GM12878 (cell line): ENCODE results near the gene SPINT1. TPM values are rescaled to one million over a fixed set of nuclear protein-coding genes. Genes with fewer than 3 reads are reported as not detected.
A peak's percentile ranks its signal among the peaks of the same experiment; 100 is the strongest.

Experiments used
- BACH1 ChIP-seq: fragments of 450-650 bp; IDR thresholded peaks from 2 replicates; pipeline ENCODE4 v1.6.1; 2017; ENCODE audit warnings: mild to moderate bottlenecking, borderline replicate concordance
- BHLHE40 ChIP-seq, 2 experiments: fragments of 450-650 bp in 1 of 2; IDR thresholded peaks; 2 replicates each; pipeline ENCODE4 v1.6.1; 2011 to 2017; ENCODE audit warnings: low read depth in 2 of 2, borderline replicate concordance in 1 of 2, improper control_type of control experiment in 1 of 2, low read length in 1 of 2, mild to moderate bottlenecking in 1 of 2
- GATAD2B ChIP-seq: fragments of 450-650 bp; conservative IDR thresholded peaks from 2 replicates; pipeline ENCODE4 v1.6.1; 2017; ENCODE audit warnings: low read depth, mild to moderate bottlenecking, moderate library complexity
- IKZF1 ChIP-seq: fragments of 450-650 bp; conservative IDR thresholded peaks from 2 replicates; pipeline ENCODE4 v1.6.1; 2017; ENCODE audit warnings: antibody characterized with exemption, mild to moderate bottlenecking
- IKZF2 ChIP-seq, 2 experiments: fragments of 450-650 bp; IDR thresholded peaks; 2 replicates each; pipeline ENCODE4 v1.6.1; 2017; ENCODE audit warnings: mild to moderate bottlenecking in 2 of 2, moderate library complexity in 2 of 2
- POLR2AphosphoS2 ChIP-seq: IDR thresholded peaks from 2 replicates; pipeline ENCODE4 v1.6.1; 2011; ENCODE audit warnings: low read depth, mild to moderate bottlenecking, low read length, improper control_type of control experiment, moderate library complexity
- POLR2AphosphoS5 ChIP-seq: IDR thresholded peaks from 2 replicates; pipeline ENCODE4 v1.6.1; 2011; ENCODE audit warnings: mild to moderate bottlenecking, low read length, inconsistent platforms
- TCF12 ChIP-seq: IDR thresholded peaks from 2 replicates; pipeline ENCODE4 v1.6.1; 2011; ENCODE audit warnings: low read depth, mild to moderate bottlenecking, low read length
- ZBTB33 ChIP-seq: fragments of 450-650 bp; IDR thresholded peaks from 2 replicates; pipeline ENCODE4 v1.6.1; 2017; ENCODE audit warnings: mild to moderate bottlenecking
- ZNF687 ChIP-seq: fragments of 450-650 bp; IDR thresholded peaks from 2 replicates; pipeline ENCODE4 v1.6.1; 2017; ENCODE audit warnings: mild to moderate bottlenecking, moderate library complexity
- polyA plus RNA-seq, 11 experiments: library from polyadenylated mRNA; depleted of rRNA in 4 of 11; unstranded in 6 of 11; stranded (reverse) in 5 of 11; fragments of >200 nt; fragmentation: Nextera tagmentation in 4 of 11; fragmentation: Illumina TruSeq in 1 of 11; extraction: Ambion mirVana in 4 of 11; extraction: Trizol in 1 of 11; gene quantifications; 1 replicate in 1 of 11; 2 replicates in 10 of 11; pipeline versions ENCODE4 v1.2.1 to v1.2.3, GENCODE V29; 2011 to 2016; ENCODE audit warnings: inconsistent platforms in 2 of 11, missing spikeins in 2 of 11, low read depth in 1 of 11
- total RNA-seq, 4 experiments: library from RNA; depleted of rRNA in 3 of 4; stranded (reverse); fragments of >200 nt in 3 of 4; fragmentation: Illumina TruSeq in 1 of 4; extraction: Trizol in 1 of 4; gene quantifications; 2 replicates each; pipeline versions ENCODE4 v1.2.1 to v1.2.3, GENCODE V29; 2013 to 2021

Gene SPINT1
- total and polyA plus RNA-seq, 10 of the 15 experiments (the other 5 are each of a cell fraction or from before 2014, with no cell fraction given) = 3.5 to 28.6 (median 10.2) TPM

GRCh38 chr15:40870716-40871115, 26.9 kb downstream of the SPINT1 start (continued):
- TF ChIP-seq ZNF687 (peak; percentile 9; the same call in 1 of the 2 replicates), ZBTB33 (no peak), BACH1 (peak; percentile 8; the same call in 1 of the 2 replicates), TCF12 (peak; percentile 54; the same call in 1 of the 2 replicates), IKZF1 (peak; percentile 41; the same call in 1 of the 2 replicates), POLR2AphosphoS2 (no peak; the same call in 1 of the 2 replicates), BHLHE40 (IDR thresholded peaks at IDR 0.05; ENCODE audit: borderline replicate concordance in 1 of 2, low read depth in 2 of 2, low read length in 1 of 2) (peak in 1 of 2 experiments; percentile 17; a peak in 1 of 4 replicates), POLR2AphosphoS5 (peak; percentile 53; the same call in 1 of the 2 replicates), GATAD2B (no peak), IKZF2 (IDR thresholded peaks at IDR 0.05) (peak; percentile 7 to 44; a peak in 1 of 4 replicates)
